GM19455 (cell line): ENCODE results near the gene CASQ2.
"Not testable (repeated sequence)": the region's sequence is repeated elsewhere in the genome, so short reads cannot be mapped to it uniquely, and the experiment has no call there.

Experiments
- ATAC-seq: cut with Tn5 transposase; IDR thresholded peaks from one replicate; pipeline ENCODE4 v1.9.1; 2021; ENCODE audit not compliant: unreplicated experiment

The CASQ2 gene

GRCh38 chr1:115781343-115781742, 12.8 kb upstream of the CASQ2 start:
- no peak for ATAC-seq

- ATAC-seq = not testable (repeated sequence)
Observed at GRCh38 chr1:115780655-115781054, 12.1 kb upstream of the CASQ2 start.

GRCh38 chr1:115779075-115779474, 10.6 kb upstream of the CASQ2 start:
- ATAC-seq = not testable (repeated sequence)

GRCh38 chr1:115771847-115772457, 3.4 kb upstream of the CASQ2 start:
- ATAC-seq = peak; percentile 90

GRCh38 chr1:115771094-115771846, 2.8 kb upstream of the CASQ2 start:
- no peak for ATAC-seq

- ATAC-seq = no peak
Observed at GRCh38 chr1:115767403-115767802, 1.1 kb downstream of the CASQ2 start.

GRCh38 chr1:115765091-115765490, 3.4 kb downstream of the CASQ2 start:
- ATAC-seq = no peak

- no peak for ATAC-seq
Observed at GRCh38 chr1:115764541-115764940, 4.0 kb downstream of the CASQ2 start.

- ATAC-seq = no peak
Observed at GRCh38 chr1:115762779-115763178, 5.7 kb downstream of the CASQ2 start.

GRCh38 chr1:115761601-115762302, 6.8 kb downstream of the CASQ2 start:
- no peak for ATAC-seq

GRCh38 chr1:115757856-115758255, 10.7 kb downstream of the CASQ2 start:
- no peak for ATAC-seq

GRCh38 chr1:115757326-115757725, 11.2 kb downstream of the CASQ2 start:
- no peak for ATAC-seq

- ATAC-seq = no peak
Observed at GRCh38 chr1:115755456-115756370, 12.8 kb downstream of the CASQ2 start.

- no peak for ATAC-seq
Observed at GRCh38 chr1:115753830-115754229, 14.7 kb downstream of the CASQ2 start.

GRCh38 chr1:115753361-115753760, 15.2 kb downstream of the CASQ2 start:
- ATAC-seq = no peak

GRCh38 chr1:115748401-115749150, 19.9 kb downstream of the CASQ2 start:
- ATAC-seq = no peak

GRCh38 chr1:115746021-115746690, 22.4 kb downstream of the CASQ2 start:
- ATAC-seq = no peak

- no peak for ATAC-seq
Observed at GRCh38 chr1:115744646-115745275, 23.8 kb downstream of the CASQ2 start.

GRCh38 chr1:115740811-115741210, 27.7 kb downstream of the CASQ2 start:
- ATAC-seq = no peak
